HepG2 (cell line): ENCODE measurements around the gene ZNF684. TPM values are rescaled to one million over a fixed set of nuclear protein-coding genes. Genes with fewer than 3 reads are reported as not detected.

Experiments used
- ARID3A ChIP-seq: IDR thresholded peaks from 2 replicates; pipeline ENCODE4 v1.6.1; 2012; ENCODE audit warnings: low read depth, low read length, improper control_type of control experiment
- BRD4 ChIP-seq: sonication (generic); formaldehyde crosslinking; IDR thresholded peaks from 2 replicates; pipeline ENCODE4 v1.4.0; 2020; ENCODE audit warnings: missing genetic modification reagents
- CREB1 ChIP-seq, 2 experiments: fragments of 450-650 bp in 1 of 2; IDR thresholded peaks; 2 replicates each; pipeline ENCODE4 v1.6.1; 2016 to 2017; ENCODE audit warnings: control low read depth in 1 of 2, mild to moderate bottlenecking in 1 of 2, missing compliant biosample characterization in 1 of 2, missing genetic modification characterization in 1 of 2
- CSRNP2 ChIP-seq: sonication (generic); formaldehyde crosslinking; conservative IDR thresholded peaks from 2 replicates; pipeline ENCODE4 v1.8.0; 2022; ENCODE audit warnings: low read depth, missing genetic modification reagents
- NCOA1 ChIP-seq: sonication (generic); formaldehyde crosslinking; IDR thresholded peaks from 2 replicates; pipeline ENCODE4 v1.9.0; 2021; ENCODE audit warnings: missing genetic modification reagents
- PBX2 ChIP-seq: IDR thresholded peaks from 2 replicates; pipeline ENCODE4 v1.6.1; 2016; ENCODE audit warnings: control low read depth
- POLR2AphosphoS5 ChIP-seq: IDR thresholded peaks from 2 replicates; pipeline ENCODE4 v1.6.1; 2012; ENCODE audit warnings: low read depth, low read length
- PREB ChIP-seq: sonication (generic); formaldehyde crosslinking; IDR thresholded peaks from 2 replicates; pipeline ENCODE4 v1.4.0; 2020; ENCODE audit warnings: missing genetic modification reagents
- SIN3B ChIP-seq: fragments of 150-350 bp; IDR thresholded peaks from 2 replicates; pipeline ENCODE4 v1.6.1; 2014; ENCODE audit warnings: low read length
- SMC3 ChIP-seq: IDR thresholded peaks from 2 replicates; pipeline ENCODE4 v1.6.1; 2011; ENCODE audit warnings: low read length, improper control_type of control experiment
- XBP1 ChIP-seq: sonication (generic); formaldehyde crosslinking; IDR thresholded peaks from 2 replicates; pipeline ENCODE4 v1.5.0; 2020; ENCODE audit warnings: missing genetic modification reagents
- ZBTB34 ChIP-seq: sonication (generic); formaldehyde crosslinking; IDR thresholded peaks from 2 replicates; pipeline ENCODE4 v1.8.0; 2022; ENCODE audit warnings: mild to moderate bottlenecking, missing genetic modification reagents
- ZNF224 ChIP-seq: sonication (generic); formaldehyde crosslinking; IDR thresholded peaks from 2 replicates; pipeline ENCODE4 v1.5.0; 2020; ENCODE audit warnings: mild to moderate bottlenecking, missing genetic modification reagents
- ZNF256 ChIP-seq: sonication (generic); formaldehyde crosslinking; conservative IDR thresholded peaks from 2 replicates; pipeline ENCODE4 v1.4.0; 2020; ENCODE audit warnings: missing genetic modification reagents
- ZNF280B ChIP-seq: sonication (generic); formaldehyde crosslinking; IDR thresholded peaks from 2 replicates; pipeline ENCODE4 v1.5.0; 2020; ENCODE audit warnings: missing genetic modification reagents, mild to moderate bottlenecking, borderline replicate concordance
- ZNF496 ChIP-seq: sonication (generic); formaldehyde crosslinking; IDR thresholded peaks from 2 replicates; pipeline ENCODE4 v1.8.1; 2023; ENCODE audit warnings: mild to moderate bottlenecking, moderate library complexity, missing genetic modification reagents; ENCODE audit not compliant: insufficient replicate concordance
- ZNF574 ChIP-seq: sonication (generic); formaldehyde crosslinking; IDR thresholded peaks from 2 replicates; pipeline ENCODE4 v1.4.0; 2020; ENCODE audit warnings: missing genetic modification reagents
- ZNF605 ChIP-seq: sonication (generic); formaldehyde crosslinking; IDR thresholded peaks from 2 replicates; pipeline ENCODE4 v1.8.0; 2022; ENCODE audit warnings: mild to moderate bottlenecking, missing genetic modification reagents
- polyA plus RNA-seq, 8 experiments: library from polyadenylated mRNA; depleted of rRNA in 3 of 8; stranded (reverse) in 7 of 8; unstranded in 1 of 8; fragments of >200 nt; fragmentation: Illumina TruSeq in 4 of 8; extraction: Trizol in 4 of 8; gene quantifications; 2 replicates each; pipeline versions ENCODE4 v1.2.1 to v1.2.3, GENCODE V29; 2011 to 2016; ENCODE audit warnings: low read depth in 4 of 8, missing spikeins in 1 of 8, mixed read lengths in 1 of 8; ENCODE audit not compliant: insufficient read depth in 1 of 8
- total RNA-seq, 5 experiments: library from RNA; depleted of rRNA; stranded (reverse); fragments of >200 nt; fragmentation: Illumina TruSeq; extraction: Trizol; gene quantifications; 2 replicates each; pipeline ENCODE4 v1.2.3, GENCODE V29; 2016; ENCODE audit warnings: low read depth in 1 of 5

Gene ZNF684
- total and polyA plus RNA-seq, 2 of the 13 experiments (the other 11 are each of a cell fraction or from before 2014, with no cell fraction given), result 6.5 to 15.2 TPM

- TF ChIP-seq ZNF280B (CRISPR knock-in tag), result no peak
- TF ChIP-seq NCOA1 (CRISPR knock-in tag), result 0 out of 2 replicates have a peak, but pooled peaks have one; percentile 51
- TF ChIP-seq ZNF496 (CRISPR knock-in tag), result no peak
- peak; percentile 78 for TF ChIP-seq CREB1 (IDR thresholded peaks at IDR 0.05)
- peak; percentile 99 for TF ChIP-seq CREB1 (CRISPR knock-in tag; IDR thresholded peaks at IDR 0.05)
- TF ChIP-seq SMC3, result no peak
- no peak for TF ChIP-seq ZNF256 (CRISPR knock-in tag)
- no peak for TF ChIP-seq XBP1
- no peak for TF ChIP-seq PBX2
- peak; percentile 54; the same call in 1 of the 2 replicates for TF ChIP-seq ZBTB34 (CRISPR knock-in tag)
- peak; percentile 85 for TF ChIP-seq POLR2AphosphoS5
- TF ChIP-seq SIN3B, result peak; percentile 76
- TF ChIP-seq PREB, result no peak
- no peak for TF ChIP-seq ZNF224 (CRISPR knock-in tag)
- TF ChIP-seq ZNF605, result peak; percentile 81
- TF ChIP-seq ARID3A, result no peak; the same call in 1 of the 2 replicates
- peak; percentile 85 for TF ChIP-seq ZNF574 (CRISPR knock-in tag)
- no peak for TF ChIP-seq CSRNP2 (CRISPR knock-in tag)
- no peak for TF ChIP-seq BRD4 (CRISPR knock-in tag)
These were observed at the start of gene ZNF684 (continued) for GRCh38 chr1:40531381-40532061.
